Neural cell (in vitro differentiated cells): Measurements from ENCODE around the gene TSPAN31.

Experiments used
- EP300 ChIP-seq: fragments of 450-650 bp; conservative IDR thresholded peaks from 2 replicates; pipeline ENCODE4 v1.6.1; 2014; ENCODE audit warnings: antibody characterized with exemption, mild to moderate bottlenecking, moderate library complexity; ENCODE audit not compliant: poor library complexity, severe bottlenecking
- EZH2 ChIP-seq: fragments of 200-600, 300-800 bp; shearing (Covaris generic), sonication (generic); IDR thresholded peaks from 2 replicates; pipeline ENCODE4 v1.6.1; 2014; ENCODE audit warnings: antibody characterized with exemption, low read length, borderline replicate concordance, mild to moderate bottlenecking; ENCODE audit not compliant: insufficient read depth, poor library complexity, severe bottlenecking
- POLR2AphosphoS5 ChIP-seq: IDR thresholded peaks from 2 replicates; pipeline ENCODE4 v1.6.1; 2012
- REST ChIP-seq: IDR thresholded peaks from 2 replicates; pipeline ENCODE4 v1.6.1; 2012; ENCODE audit warnings: borderline replicate concordance
- SMC3 ChIP-seq: fragments of 450-650 bp; conservative IDR thresholded peaks from 2 replicates; pipeline ENCODE4 v1.6.1; 2014; ENCODE audit warnings: antibody characterized with exemption, mild to moderate bottlenecking, moderate library complexity; ENCODE audit not compliant: poor library complexity
- TAF1 ChIP-seq: IDR thresholded peaks from 2 replicates; pipeline ENCODE4 v1.6.1; 2012; ENCODE audit warnings: low read depth
- TF ChIP-seq, protein P1 (sequence below): fragments of 450-650 bp; IDR thresholded peaks from 2 replicates; pipeline ENCODE4 v1.5.1; 2014; ENCODE audit warnings: antibody characterized with exemption, mild to moderate bottlenecking, moderate library complexity; ENCODE audit not compliant: poor library complexity, severe bottlenecking

DNA sequence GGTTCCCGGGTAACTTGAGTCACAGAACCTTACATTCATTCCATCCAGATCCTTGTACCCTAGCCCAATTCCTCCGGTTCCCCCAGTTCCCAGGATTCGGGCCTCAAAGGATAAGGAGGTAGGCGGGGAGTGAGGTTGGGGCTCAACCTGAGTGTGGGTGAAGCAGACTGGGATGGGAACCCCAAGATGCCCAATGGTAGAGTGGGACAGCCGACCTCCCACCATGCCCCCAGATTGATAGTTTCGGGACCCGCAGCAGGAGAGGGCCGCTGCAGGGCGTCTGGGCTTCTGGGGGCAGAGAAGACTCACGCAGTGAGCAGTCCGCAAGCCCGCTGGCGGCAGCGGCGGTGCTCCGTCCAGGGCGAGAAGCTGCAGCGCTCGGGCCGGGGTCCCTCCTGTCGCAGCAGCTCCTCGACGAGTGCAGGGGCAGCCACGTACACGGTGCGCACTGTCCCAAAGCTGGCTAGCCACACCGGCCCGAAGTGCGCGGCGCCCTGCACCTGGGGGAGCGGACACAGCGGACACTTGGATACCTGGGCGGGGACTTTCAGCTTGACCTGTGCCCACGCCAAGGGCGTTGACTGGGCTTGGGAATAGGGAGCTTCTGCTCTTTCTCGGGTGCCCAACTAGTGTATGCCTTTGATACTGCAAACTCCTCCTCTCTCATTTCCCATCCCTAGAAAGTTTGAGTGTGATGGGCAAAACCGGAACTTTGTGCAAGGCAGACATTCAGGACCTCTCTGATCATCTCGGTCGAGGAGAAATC, 21.0 kb downstream of the TSPAN31 start:
- TF ChIP-seq, protein P1, sequence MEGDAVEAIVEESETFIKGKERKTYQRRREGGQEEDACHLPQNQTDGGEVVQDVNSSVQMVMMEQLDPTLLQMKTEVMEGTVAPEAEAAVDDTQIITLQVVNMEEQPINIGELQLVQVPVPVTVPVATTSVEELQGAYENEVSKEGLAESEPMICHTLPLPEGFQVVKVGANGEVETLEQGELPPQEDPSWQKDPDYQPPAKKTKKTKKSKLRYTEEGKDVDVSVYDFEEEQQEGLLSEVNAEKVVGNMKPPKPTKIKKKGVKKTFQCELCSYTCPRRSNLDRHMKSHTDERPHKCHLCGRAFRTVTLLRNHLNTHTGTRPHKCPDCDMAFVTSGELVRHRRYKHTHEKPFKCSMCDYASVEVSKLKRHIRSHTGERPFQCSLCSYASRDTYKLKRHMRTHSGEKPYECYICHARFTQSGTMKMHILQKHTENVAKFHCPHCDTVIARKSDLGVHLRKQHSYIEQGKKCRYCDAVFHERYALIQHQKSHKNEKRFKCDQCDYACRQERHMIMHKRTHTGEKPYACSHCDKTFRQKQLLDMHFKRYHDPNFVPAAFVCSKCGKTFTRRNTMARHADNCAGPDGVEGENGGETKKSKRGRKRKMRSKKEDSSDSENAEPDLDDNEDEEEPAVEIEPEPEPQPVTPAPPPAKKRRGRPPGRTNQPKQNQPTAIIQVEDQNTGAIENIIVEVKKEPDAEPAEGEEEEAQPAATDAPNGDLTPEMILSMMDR = no peak
- TF ChIP-seq REST = no peak
- TF ChIP-seq EZH2 = peak; percentile 86
- no peak for TF ChIP-seq EP300
- no peak for TF ChIP-seq POLR2AphosphoS5
- TF ChIP-seq SMC3 = no peak
- no peak for TF ChIP-seq TAF1
